Bronchial smooth muscle cell (primary cell): ENCODE measurements around the gene AGPAT2. TPM values are rescaled to one million over a fixed set of nuclear protein-coding genes. Genes with fewer than 3 reads are reported as not detected.

ENCODE experiments used
- total RNA-seq: library from RNA; depleted of rRNA; stranded (reverse); fragments of >200 nt; gene quantifications from 2 replicates; pipeline ENCODE4 v1.2.1, GENCODE V29; 2014

AGPAT2 gene
- total RNA-seq = 27.7 and 31.8 TPM in 2 replicates

DNA sequence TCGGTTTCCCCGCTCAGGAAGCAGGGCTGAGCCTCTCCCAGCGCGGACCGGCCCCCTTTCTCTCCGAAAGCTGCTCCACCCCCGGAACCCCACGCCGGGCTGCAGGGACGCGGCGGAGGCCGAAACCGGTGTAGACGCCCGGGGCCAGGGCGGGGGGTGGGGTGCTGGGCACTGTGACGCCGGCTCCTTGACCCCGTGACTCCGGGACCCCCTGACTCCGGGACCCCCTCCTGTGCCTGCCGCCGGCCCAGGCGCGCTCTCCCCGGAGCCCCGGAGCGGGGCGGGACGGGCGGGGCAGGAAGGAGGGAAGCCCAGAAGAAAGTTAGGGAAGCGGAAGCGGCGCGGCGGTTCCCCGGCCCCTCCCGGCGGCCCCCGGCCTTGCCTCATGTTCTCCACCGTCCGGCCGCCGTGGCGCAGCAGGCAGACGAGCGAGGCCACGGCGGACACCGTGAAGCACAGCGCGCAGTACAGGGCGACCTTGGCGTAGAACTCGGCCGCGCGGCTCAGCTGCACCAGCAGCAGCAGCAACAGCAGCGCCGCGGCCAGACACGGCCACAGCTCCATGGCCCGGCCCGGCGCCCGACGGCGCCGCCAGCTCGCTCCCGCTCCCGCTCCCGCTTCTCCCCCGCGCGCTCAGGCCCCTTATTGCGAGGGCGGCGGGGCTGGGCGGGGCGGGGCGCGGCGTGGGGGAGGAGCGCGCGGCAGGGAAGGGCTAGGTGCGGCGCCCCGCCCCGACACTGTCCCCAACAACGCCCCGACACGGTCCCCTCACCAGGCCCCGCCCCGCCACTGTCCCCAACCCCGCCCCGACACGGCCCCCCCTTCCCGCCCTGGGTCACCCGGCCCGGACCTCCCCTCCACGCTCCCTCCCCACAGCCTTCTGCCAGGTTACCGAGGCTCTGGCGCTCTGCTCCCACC is at the start of gene AGPAT2:
Gene AGPAT2 (minus strand): TSS at position 664 of the 918 bp plus-strand sequence. CDS start 100 bp downstream, at position 564.

GRCh38 chr9:136711751-136712689 is 24.8 kb upstream of the AGPAT2 start, which contains the start of gene DIPK1B:
Gene DIPK1B (plus strand): TSS chr9:136712572. CDS start chr9:136712666, 94 bp downstream.

GRCh38 chr9:136662656-136663581 is 24.3 kb downstream of the AGPAT2 start, which contains the start of gene EGFL7:
Gene EGFL7 (plus strand): TSS chr9:136662916. CDS start chr9:136668283, 5,367 bp downstream.

Other genes with a start within 250 kb of the AGPAT2 start
- 4.5 and 4.6 TPM in 2 replicates for gene INPP5E, start 247.6 kb downstream of the AGPAT2 start, total RNA-seq
- gene SEC16A, start 204.4 kb downstream of the AGPAT2 start, total RNA-seq = 10.4 and 12.3 TPM in 2 replicates
- gene NOTCH1, start 141.4 kb downstream of the AGPAT2 start, total RNA-seq = 11.8 and 17.3 TPM in 2 replicates
- 6.1 and 8.7 TPM in 2 replicates for gene EGFL7, start 24.5 kb downstream of the AGPAT2 start, total RNA-seq
- 0.69 and 1.1 TPM in 2 replicates for gene DIPK1B, start 25.1 kb upstream of the AGPAT2 start, total RNA-seq
- gene LCN10, start 55.5 kb upstream of the AGPAT2 start, total RNA-seq = 0.16 TPM in 1 of 2 replicates, not detected in the other
- not detected in 2 replicates for gene LCN6, start 61.1 kb upstream of the AGPAT2 start, total RNA-seq
- gene LCN8, start 70.8 kb upstream of the AGPAT2 start, total RNA-seq = not detected in 2 replicates
- gene LCN15, start 77.1 kb upstream of the AGPAT2 start, total RNA-seq = not detected in 2 replicates
- 44.7 and 44.8 TPM in 2 replicates for gene TMEM141, start 103.9 kb upstream of the AGPAT2 start, total RNA-seq
- gene CCDC183, start 108.9 kb upstream of the AGPAT2 start, total RNA-seq = 0.32 and 0.43 TPM in 2 replicates
- 54.9 and 57.4 TPM in 2 replicates for gene RABL6, start 120.5 kb upstream of the AGPAT2 start, total RNA-seq
- 0.95 and 1.5 TPM in 2 replicates for gene AJM1, start 155.0 kb upstream of the AGPAT2 start, total RNA-seq
- gene PHPT1, start 162.0 kb upstream of the AGPAT2 start, total RNA-seq = 177 and 292 TPM in 2 replicates
- gene MAMDC4, start 164.9 kb upstream of the AGPAT2 start, total RNA-seq = 0.32 and 1.1 TPM in 2 replicates
- 386 and 552 TPM in 2 replicates for gene EDF1, start 178.9 kb upstream of the AGPAT2 start, total RNA-seq
- 6.0 and 9.2 TPM in 2 replicates for gene TRAF2, start 199.1 kb upstream of the AGPAT2 start, total RNA-seq